Thymus (tissue), 11 donors: ENCODE data around the gene MAP3K4. TPM values are rescaled to one million over a fixed set of nuclear protein-coding genes. Genes with fewer than 3 reads are reported as not detected.

Experiments
- DNase-seq, 9 donors: peaks; one replicate each; pipeline ENCODE4 v3.0.0-alpha.2; 2013; ENCODE audit warnings: low spot score in 9 of 9, low read depth in 6 of 9, missing footprints in 1 of 9
- H3K27ac ChIP-seq, 2 donors: one replicate each; pipeline ENCODE4 v1.5.1; 2013; ENCODE audit warnings: control low read depth in 1 of 2, low read depth in 1 of 2, low read length in 1 of 2, mild to moderate bottlenecking in 1 of 2, moderate library complexity in 1 of 2
- H3K27me3 ChIP-seq, 2 donors: one replicate each; pipeline ENCODE4 v1.5.1; 2013; ENCODE audit warnings: low read length in 1 of 2; ENCODE audit not compliant: control insufficient read depth in 2 of 2, insufficient read depth in 1 of 2
- H3K36me3 ChIP-seq, 2 donors: one replicate each; pipeline ENCODE4 v1.5.1; 2013; ENCODE audit warnings: low read length in 1 of 2, mild to moderate bottlenecking in 1 of 2, moderate library complexity in 1 of 2; ENCODE audit not compliant: control insufficient read depth in 2 of 2, insufficient read depth in 2 of 2
- H3K4me1 ChIP-seq, 2 donors: one replicate each; pipeline ENCODE4 v1.5.1; 2013; ENCODE audit warnings: low read length in 2 of 2; ENCODE audit not compliant: control insufficient read depth in 2 of 2, insufficient read depth in 2 of 2
- H3K4me3 ChIP-seq, 2 donors: one replicate each; pipeline ENCODE4 v1.5.1; 2013; ENCODE audit warnings: low read length in 2 of 2, control low read depth in 1 of 2, mild to moderate bottlenecking in 1 of 2
- H3K9me3 ChIP-seq, 2 donors: one replicate each; pipeline ENCODE4 v1.5.1; 2013; ENCODE audit warnings: low read length in 1 of 2, mild to moderate bottlenecking in 1 of 2; ENCODE audit not compliant: control insufficient read depth in 2 of 2, insufficient read depth in 1 of 2
- WGBS: extraction: QIAGEN DNeasy Blood & Tissue Kit; methylation state at CpG from one replicate; pipeline ENCODE4 v1.1.7; 2013; 5-methylcytosine and 5-hydroxymethylcytosine counted together
- polyA plus RNA-seq: library from polyadenylated mRNA; stranded (reverse); fragments of 200-250 nt; gene quantifications from one replicate; pipeline ENCODE4 v1.2.3, GENCODE V29; 2013
- total RNA-seq: library from RNA; stranded (reverse); fragments of 120-200 nt; gene quantifications from one replicate; pipeline ENCODE4 v1.2.4, GENCODE V29; 2013
- donor health status: healthy.

Gene MAP3K4
- total and polyA plus RNA-seq, 2 donors, result 25.1 to 26.7 TPM

DNA sequence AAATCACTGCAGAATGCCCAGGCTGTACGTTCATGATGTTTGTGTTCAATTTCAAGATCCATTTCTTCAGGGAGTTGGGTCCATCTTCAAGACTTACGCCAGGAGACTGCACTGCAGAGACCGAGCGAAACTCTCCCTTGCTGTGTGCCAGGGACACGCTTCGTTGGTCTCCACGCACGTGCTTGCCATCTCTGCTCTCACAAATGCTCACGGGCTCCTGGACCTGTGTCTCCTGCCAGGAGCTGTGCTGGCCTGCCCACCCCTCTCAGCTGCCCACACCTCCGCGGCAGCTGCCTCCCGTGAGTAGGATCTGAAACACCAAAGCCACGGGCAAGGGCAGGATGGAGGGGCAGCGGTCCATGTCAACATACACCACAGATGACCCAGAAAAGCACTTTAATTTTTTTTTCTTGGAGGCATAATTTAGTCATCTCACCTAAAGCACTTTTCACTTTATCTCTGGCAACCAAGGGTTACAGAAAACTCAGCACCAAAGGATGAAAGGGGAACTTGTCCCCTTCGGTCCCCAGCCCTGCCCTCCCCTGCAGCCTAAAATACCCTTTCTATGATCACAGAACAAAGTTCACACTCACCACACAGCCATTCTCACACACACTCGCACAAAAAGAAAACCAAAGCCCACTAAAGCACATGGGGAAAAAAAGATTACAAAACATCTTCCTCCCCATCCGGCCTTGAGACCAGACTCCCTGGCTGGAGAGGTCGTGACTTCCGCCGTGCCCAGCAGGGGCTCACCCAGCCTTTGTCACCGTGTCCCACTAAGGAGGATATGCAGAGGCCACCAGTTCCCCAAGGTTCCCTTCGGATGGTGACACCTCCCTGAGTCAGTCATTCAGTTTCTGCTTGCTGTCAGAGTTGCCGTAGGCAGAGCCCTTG is 144.4 kb downstream of the MAP3K4 start:
- H3K27ac ChIP-seq, result no peak overlapping the region
- 94% methylated on average over 23 of the region's 23 CpGs for WGBS
- no peaks in the 10 kb centered on the region for H3K4me1 ChIP-seq
- DNase-seq, result no peak
- H3K4me3 ChIP-seq, result no peak overlapping the region
- H3K27me3 ChIP-seq, result no peaks in the 10 kb centered on the region
- peaks cover 0 to 3% of the 10 kb centered on the region in 2 donors for H3K9me3 ChIP-seq
- H3K36me3 ChIP-seq, result peaks cover 3 to 5% of the 10 kb centered on the region in 2 donors

DNA sequence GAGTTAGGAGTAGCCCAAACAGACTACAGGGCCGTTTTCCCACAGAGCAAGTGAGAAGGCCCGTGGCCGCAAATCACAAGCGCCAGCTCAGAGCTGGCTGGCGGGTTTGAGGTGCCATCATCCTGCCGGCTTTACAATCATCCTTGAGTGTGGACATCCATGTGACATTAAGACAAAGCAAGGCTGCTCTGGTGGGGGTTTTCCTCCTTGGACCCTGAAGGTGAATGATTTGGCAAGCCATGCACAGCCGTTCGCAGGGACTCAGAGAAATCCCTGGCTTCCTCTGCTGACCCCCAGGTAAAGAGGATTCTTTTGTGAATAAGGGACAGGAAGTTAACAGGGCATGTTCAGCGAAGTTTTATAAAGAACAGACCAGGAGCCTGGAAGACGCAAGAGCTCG is 145.1 kb downstream of the MAP3K4 start:
- WGBS, result 97% methylated on average over 11 of the region's 11 CpGs
- H3K4me3 ChIP-seq, result no peak overlapping the region
- H3K36me3 ChIP-seq, result peaks cover 3 to 5% of the 10 kb centered on the region in 2 donors
- H3K9me3 ChIP-seq, result peaks cover 0 to 3% of the 10 kb centered on the region in 2 donors
- no peak for DNase-seq
- no peaks in the 10 kb centered on the region for H3K4me1 ChIP-seq
- no peaks in the 10 kb centered on the region for H3K27me3 ChIP-seq
- H3K27ac ChIP-seq, result no peak overlapping the region

DNA sequence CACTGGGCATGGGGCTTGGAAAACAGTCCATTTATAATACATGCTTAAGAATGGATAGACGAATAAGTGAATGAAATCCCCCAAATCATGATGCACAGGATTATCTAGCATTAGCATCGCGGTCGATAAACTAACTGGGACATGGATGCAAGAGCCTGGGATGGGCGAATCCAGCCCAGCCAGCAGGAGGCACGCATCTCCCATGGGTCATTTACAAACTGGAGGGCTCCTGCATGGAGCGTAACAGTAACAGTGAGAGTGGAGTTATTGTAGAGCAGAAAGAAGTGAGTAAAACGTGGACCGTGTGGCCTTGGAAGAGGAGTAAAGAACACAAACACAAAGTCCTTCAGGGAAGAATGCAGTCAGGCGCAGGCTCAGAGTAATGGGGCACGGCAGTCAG is 145.8 kb downstream of the MAP3K4 start:
- H3K27ac ChIP-seq, result no peak overlapping the region
- no peaks in the 10 kb centered on the region for H3K4me1 ChIP-seq
- 97% methylated on average over 11 of the region's 11 CpGs for WGBS
- no peak overlapping the region for H3K4me3 ChIP-seq
- H3K9me3 ChIP-seq, result peaks cover 0 to 2% of the 10 kb centered on the region in 2 donors
- H3K27me3 ChIP-seq, result no peaks in the 10 kb centered on the region
- DNase-seq, result no peak
- peaks cover 3 to 5% of the 10 kb centered on the region in 2 donors for H3K36me3 ChIP-seq

DNA sequence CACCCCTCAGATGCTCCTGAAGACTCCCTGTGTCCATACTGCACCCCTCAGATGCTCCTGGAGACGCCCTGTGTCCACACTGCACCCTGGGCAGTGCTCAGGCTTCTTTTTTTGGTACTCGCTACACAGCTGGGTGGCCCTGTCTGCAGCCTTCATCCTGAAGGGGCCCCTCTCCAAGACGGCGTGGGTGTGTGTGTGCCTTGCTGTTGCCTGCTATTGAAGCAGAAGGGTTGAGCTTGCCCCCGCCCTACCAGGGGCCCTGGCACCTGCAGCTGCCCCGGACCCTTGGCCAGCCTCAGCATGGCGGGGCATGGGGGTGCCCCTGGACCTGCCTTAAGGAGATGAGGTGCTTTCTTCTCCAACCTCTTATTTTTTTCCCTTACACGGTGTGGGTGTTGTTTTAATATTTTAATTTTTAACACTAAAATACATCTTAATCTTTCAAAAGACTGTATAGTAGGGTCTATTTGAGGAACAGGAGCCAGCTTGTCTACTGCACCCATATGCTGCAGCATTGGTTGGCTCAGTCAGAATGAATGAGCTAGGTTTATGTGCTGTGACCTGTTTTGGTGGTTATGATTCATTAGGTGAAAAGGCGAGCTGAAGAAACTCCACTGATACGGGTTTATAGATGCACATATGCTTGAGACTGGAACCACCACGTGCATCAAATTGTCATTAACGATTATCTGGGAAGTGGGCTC is 146.4 kb downstream of the MAP3K4 start:
- WGBS, result 96% methylated on average over 12 of the region's 12 CpGs
- Histone ChIP-seq H3K27ac (no peak overlapping the region), H3K4me3 (no peak overlapping the region), H3K36me3 (peaks cover 3 to 5% of the 10 kb centered on the region in 2 donors), H3K9me3 (no peaks in the 10 kb centered on the region), H3K4me1 (no peaks in the 10 kb centered on the region), H3K27me3 (no peaks in the 10 kb centered on the region)
- no peak for DNase-seq

DNA sequence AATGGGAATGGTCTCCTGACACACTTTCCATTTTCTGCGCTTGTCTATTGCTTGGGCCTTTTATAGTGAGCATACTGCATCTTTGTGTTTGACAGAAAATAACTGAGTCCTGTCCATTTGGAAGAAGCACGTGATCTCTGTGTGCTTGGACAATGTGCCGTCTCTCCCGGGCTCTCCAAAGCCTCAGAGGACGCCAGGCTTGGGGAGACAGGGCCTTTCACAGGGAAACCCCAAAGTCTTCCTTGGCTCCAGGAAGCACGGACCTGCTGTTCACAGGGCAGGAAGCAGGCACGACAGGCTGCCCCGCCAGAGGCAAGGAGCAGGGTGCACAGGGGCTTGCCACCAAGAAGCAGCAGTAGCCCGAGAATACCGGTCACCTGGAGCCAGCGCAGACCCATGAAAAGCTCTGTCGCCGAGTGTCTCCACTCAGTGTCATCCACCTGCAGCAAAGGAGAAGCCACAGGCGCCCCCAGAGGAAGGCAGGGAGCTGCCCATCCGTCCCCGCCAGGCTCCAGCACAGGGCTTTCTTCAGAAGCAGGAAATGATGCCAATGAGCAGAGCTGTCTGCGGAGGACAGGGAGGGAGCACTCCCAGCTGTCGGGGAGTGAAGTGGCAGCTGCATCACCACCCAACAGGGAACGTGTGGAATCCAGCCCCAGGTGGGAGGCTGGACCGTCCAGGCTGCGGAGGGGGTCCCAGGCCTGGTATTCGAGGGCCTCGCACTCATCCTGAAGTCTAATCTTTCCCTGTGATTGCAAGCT is 147.2 kb downstream of the MAP3K4 start:
- no peak overlapping the region for H3K27ac ChIP-seq

DNA sequence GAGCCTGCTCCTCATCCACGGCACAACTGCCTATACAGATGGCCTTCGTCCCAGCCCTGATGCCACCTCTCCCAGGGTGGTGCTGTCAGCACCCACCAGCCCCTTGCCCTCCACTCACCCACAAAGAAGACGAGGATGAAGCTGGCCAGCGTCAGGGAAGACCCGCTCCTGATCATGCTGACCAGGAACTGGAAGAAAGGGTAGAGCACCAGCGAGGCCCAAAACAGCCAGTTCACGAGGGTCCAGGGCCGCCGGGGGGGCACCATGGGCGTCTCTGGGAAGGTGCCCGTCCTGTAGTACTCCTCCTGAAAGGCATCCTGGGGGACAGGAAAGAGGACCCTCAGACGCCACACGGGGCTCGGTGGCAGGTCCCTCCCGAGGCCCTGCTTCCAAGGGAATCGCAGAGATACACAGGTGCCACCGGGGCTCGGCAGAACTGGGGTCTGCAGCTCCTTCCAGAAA is 147.8 kb downstream of the MAP3K4 start:
- no peaks in the 10 kb centered on the region for H3K9me3 ChIP-seq
- no peak for DNase-seq
- no peak overlapping the region for H3K4me3 ChIP-seq
- H3K27ac ChIP-seq, result no peak overlapping the region
- WGBS, result 96% methylated on average over 18 of the region's 18 CpGs
- H3K27me3 ChIP-seq, result no peaks in the 10 kb centered on the region
- peaks cover 2 to 3% of the 10 kb centered on the region in 2 donors for H3K36me3 ChIP-seq
- no peaks in the 10 kb centered on the region for H3K4me1 ChIP-seq

More for the DNA sequence above, 147.2 kb downstream of the MAP3K4 start:
- peaks cover 2 to 3% of the 10 kb centered on the region in 2 donors for H3K36me3 ChIP-seq
- no peaks in the 10 kb centered on the region for H3K4me1 ChIP-seq
- H3K4me3 ChIP-seq, result no peak overlapping the region
- DNase-seq, result no peak
- 96% methylated on average over 23 of the region's 23 CpGs for WGBS
- H3K9me3 ChIP-seq, result no peaks in the 10 kb centered on the region
- no peaks in the 10 kb centered on the region for H3K27me3 ChIP-seq

DNA sequence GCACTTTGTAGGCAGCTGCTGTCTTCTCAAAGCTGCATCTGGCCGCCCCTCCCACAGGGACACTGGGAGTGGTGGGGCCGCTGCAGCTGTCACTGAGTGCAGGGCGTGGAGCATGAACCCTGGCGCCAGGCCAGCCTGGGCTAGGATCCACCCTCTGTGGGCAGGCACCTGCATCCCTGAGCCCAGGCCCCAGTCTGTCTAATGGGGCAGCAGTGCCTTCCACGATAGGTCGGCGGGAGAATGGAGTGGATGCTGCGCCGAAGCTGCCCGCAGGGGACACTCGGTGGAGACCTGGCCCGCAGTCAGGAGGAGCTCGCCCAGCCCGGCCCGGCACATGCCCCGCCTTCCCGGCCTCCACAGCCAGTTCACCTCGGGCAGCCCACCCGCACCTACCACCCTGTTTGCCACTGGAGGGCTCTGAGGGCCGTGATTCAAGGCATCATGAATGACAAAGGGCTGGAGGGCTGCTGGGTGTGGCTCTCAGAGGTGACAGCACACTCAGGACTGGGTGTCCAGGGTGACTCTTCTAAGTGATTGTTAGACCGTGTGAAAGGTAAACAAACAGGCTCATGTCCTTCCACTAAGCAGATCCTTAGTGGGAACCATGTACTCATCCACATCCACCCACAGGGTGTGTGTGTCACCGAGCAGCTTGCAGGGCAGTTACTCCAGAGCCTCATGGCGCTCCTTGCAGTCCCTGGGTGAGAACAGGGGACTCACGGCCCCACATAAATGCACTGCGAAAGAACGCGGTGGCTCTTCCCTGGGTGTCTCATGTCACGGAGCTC is 148.4 kb downstream of the MAP3K4 start:
- DNase-seq, result no peak
- 95% methylated on average over 28 of the region's 28 CpGs for WGBS
- Histone ChIP-seq H3K36me3 (peaks cover 2 to 3% of the 10 kb centered on the region in 2 donors), H3K4me3 (no peak overlapping the region), H3K9me3 (no peaks in the 10 kb centered on the region), H3K4me1 (no peaks in the 10 kb centered on the region), H3K27me3 (no peaks in the 10 kb centered on the region), H3K27ac (no peak overlapping the region)

DNA sequence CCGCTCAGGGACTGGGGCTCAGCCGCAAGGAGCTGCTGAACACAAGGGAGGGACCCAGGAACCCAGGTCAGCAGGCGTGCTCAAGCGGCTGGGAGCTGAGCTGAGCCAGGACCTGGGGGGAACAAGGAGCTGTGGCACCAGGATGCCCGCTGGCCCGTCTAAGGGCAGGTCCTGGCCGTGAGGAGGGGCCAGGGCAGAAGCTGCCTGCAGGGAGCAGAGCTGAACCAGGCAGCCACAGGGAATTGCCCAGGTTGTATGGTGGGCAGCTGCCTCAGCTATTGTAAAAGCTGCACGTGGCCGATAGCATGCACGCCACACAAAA is 148.9 kb downstream of the MAP3K4 start:
- no peak for DNase-seq
- no peaks in the 10 kb centered on the region for H3K4me1 ChIP-seq
- H3K36me3 ChIP-seq, result peaks cover 2 to 3% of the 10 kb centered on the region in 2 donors
- no peak overlapping the region for H3K27ac ChIP-seq
- H3K4me3 ChIP-seq, result no peak overlapping the region
- no peaks in the 10 kb centered on the region for H3K9me3 ChIP-seq
- WGBS, result 95% methylated on average over 10 of the region's 10 CpGs
- no peaks in the 10 kb centered on the region for H3K27me3 ChIP-seq
